Neuronal stem cell (in vitro differentiated cells): ENCODE measurements around the gene RIC1.

ENCODE experiments used
- DNase-seq: peaks from one replicate; pipeline ENCODE4 v3.0.0-alpha.2; 2013; ENCODE audit warnings: low spot score
- H2AFZ ChIP-seq: one replicate; pipeline ENCODE4 v1.6.1; 2013; ENCODE audit warnings: mild to moderate bottlenecking, low read length, inconsistent platforms
- H2AK5ac ChIP-seq: 2 replicates; pipeline ENCODE4 v1.6.1; 2013; ENCODE audit warnings: low read depth, mild to moderate bottlenecking, inconsistent platforms, low read length, moderate library complexity, mixed read lengths
- H2BK120ac ChIP-seq: 2 replicates; pipeline ENCODE4 v1.6.1; 2013; ENCODE audit warnings: low read depth, mild to moderate bottlenecking, inconsistent platforms, low read length, moderate library complexity, mixed read lengths
- H2BK12ac ChIP-seq: one replicate; pipeline ENCODE4 v1.6.1; 2013; ENCODE audit warnings: low read length, inconsistent platforms
- H2BK15ac ChIP-seq: 2 replicates; pipeline ENCODE4 v1.6.1; 2013; ENCODE audit warnings: mild to moderate bottlenecking, low read length, inconsistent platforms, mixed read lengths
- H2BK5ac ChIP-seq: one replicate; pipeline ENCODE4 v1.6.1; 2013; ENCODE audit warnings: inconsistent platforms, mild to moderate bottlenecking, low read length, moderate library complexity
- H3K14ac ChIP-seq: one replicate; pipeline ENCODE4 v1.6.1; 2013; ENCODE audit warnings: low read length, inconsistent platforms
- H3K18ac ChIP-seq: 2 replicates; pipeline ENCODE4 v1.6.1; 2013; ENCODE audit warnings: low read length, inconsistent platforms
- H3K23ac ChIP-seq: 2 replicates; pipeline ENCODE4 v1.6.1; 2013; ENCODE audit warnings: low read depth, mild to moderate bottlenecking, mixed read lengths, low read length, inconsistent platforms; ENCODE audit not compliant: poor library complexity
- H3K27ac ChIP-seq: replicated peaks from 3 replicates; pipeline ENCODE4 v1.5.1; 2013; ENCODE audit warnings: low read length, inconsistent platforms
- H3K27me3 ChIP-seq, 3 experiments: 2 replicates each; pipeline ENCODE4 v1.6.1; 2013; ENCODE audit warnings: low read length in 3 of 3, mild to moderate bottlenecking in 2 of 3, inconsistent platforms in 1 of 3, low read depth in 1 of 3, mixed read lengths in 1 of 3, moderate library complexity in 1 of 3; ENCODE audit not compliant: control insufficient read depth in 3 of 3, insufficient read depth in 3 of 3
- H3K36me3 ChIP-seq, 2 donors: replicated peaks in 1 of 2; 2 replicates each; pipeline ENCODE4 v1.6.1; 2013; ENCODE audit warnings: low read length in 2 of 2; ENCODE audit not compliant: control insufficient read depth in 2 of 2, insufficient read depth in 2 of 2
- H3K4ac ChIP-seq: 2 replicates; pipeline ENCODE4 v1.6.1; 2013; ENCODE audit warnings: inconsistent platforms, mild to moderate bottlenecking, low read length, moderate library complexity
- H3K4me1 ChIP-seq, 2 donors: 1 replicate in 1 of 2; 2 replicates in 1 of 2; pipeline ENCODE4 v1.6.1; 2013; ENCODE audit warnings: low read length in 2 of 2, low read depth in 1 of 2; ENCODE audit not compliant: control insufficient read depth in 2 of 2, insufficient read depth in 1 of 2
- H3K4me2 ChIP-seq: one replicate; pipeline ENCODE4 v1.6.1; 2013; ENCODE audit warnings: mild to moderate bottlenecking, low read length, inconsistent platforms; ENCODE audit not compliant: insufficient read depth, poor library complexity, severe bottlenecking
- H3K4me3 ChIP-seq, 2 donors: 2 replicates each; pipeline ENCODE4 v1.5.1; 2013; ENCODE audit warnings: low read length in 2 of 2, mild to moderate bottlenecking in 2 of 2, inconsistent platforms in 1 of 2, moderate library complexity in 1 of 2
- H3K79me1 ChIP-seq: one replicate; pipeline ENCODE4 v1.6.1; 2013; ENCODE audit warnings: low read depth, mild to moderate bottlenecking, inconsistent platforms, low read length, moderate library complexity
- H3K9ac ChIP-seq: one replicate; pipeline ENCODE4 v1.6.1; 2013; ENCODE audit warnings: mild to moderate bottlenecking, low read depth, low read length, inconsistent platforms; ENCODE audit not compliant: poor library complexity
- H3K9me3 ChIP-seq, 2 donors: replicated peaks in 1 of 2; 2 replicates each; pipeline versions ENCODE3 to v1.6.1; 2013; ENCODE audit warnings: low read length in 2 of 2, mild to moderate bottlenecking in 2 of 2, inconsistent platforms in 1 of 2, low read depth in 1 of 2, mixed read lengths in 1 of 2, moderate library complexity in 1 of 2; ENCODE audit not compliant: control insufficient read depth in 2 of 2, insufficient read depth in 1 of 2
- H4K8ac ChIP-seq: one replicate; pipeline ENCODE4 v1.6.1; 2013; ENCODE audit warnings: low read depth, mild to moderate bottlenecking, inconsistent platforms, low read length, moderate library complexity
- H4K91ac ChIP-seq: one replicate; pipeline ENCODE4 v1.6.1; 2013; ENCODE audit warnings: low read length, low read depth, mild to moderate bottlenecking, inconsistent platforms; ENCODE audit not compliant: poor library complexity
- WGBS, 2 donors: extraction: QIAGEN DNeasy Blood & Tissue Kit; methylation state at CpG; one replicate each; pipeline ENCODE4 v1.1.7; 2013; ENCODE audit warnings: missing lambda C conversion rate in 2 of 2, mixed read lengths in 1 of 2; ENCODE audit not compliant: insufficient read length in 2 of 2, insufficient replicate concordance in 1 of 2; ENCODE audit errors: extremely low coverage in 2 of 2; 5-methylcytosine and 5-hydroxymethylcytosine counted together

Gene RIC1

GRCh38 chr9:5608298-5609225, 20.3 kb upstream of the RIC1 start:
- Histone ChIP-seq H3K9me3 (no peaks in the 10 kb centered on the region), H2BK120ac (no peak overlapping the region), H2BK5ac (no peak overlapping the region), H3K4me2 (no peak overlapping the region), H4K8ac (no peak overlapping the region), H3K23ac (no peak overlapping the region), H3K36me3 (no peaks in the 10 kb centered on the region), H3K4me3 (no peak overlapping the region), H3K79me1 (no peaks in the 10 kb centered on the region), H3K9ac (no peak overlapping the region), H3K14ac (no peak overlapping the region), H3K27ac (no peak overlapping the region), H2BK12ac (no peak overlapping the region), H2AK5ac (no peak overlapping the region), H2AFZ (no peak overlapping the region), H3K4me1 (no peaks in the 10 kb centered on the region), H3K18ac (no peak overlapping the region), H3K4ac (no peak overlapping the region), H3K27me3 (no peaks in the 10 kb centered on the region), H4K91ac (no peak overlapping the region), H2BK15ac (no peak overlapping the region)
- no CpG with 5 or more reads among the region's 6 CpGs for WGBS, 2 donors
- DNase-seq: no peak

GRCh38 chr9:5609226-5609596, 19.7 kb upstream of the RIC1 start:
- no peak overlapping the region for H3K14ac ChIP-seq
- H3K9ac ChIP-seq: no peak overlapping the region
- H2BK12ac ChIP-seq: no peak overlapping the region
- no peak overlapping the region for H2BK5ac ChIP-seq
- no peak overlapping the region for H3K18ac ChIP-seq
- no peak overlapping the region for H4K8ac ChIP-seq
- H3K36me3 ChIP-seq: no peaks in the 10 kb centered on the region
- no peak overlapping the region for H3K4me3 ChIP-seq
- H3K4ac ChIP-seq: no peak overlapping the region
- no peaks in the 10 kb centered on the region for H3K79me1 ChIP-seq
- H3K27ac ChIP-seq: no peak overlapping the region
- H4K91ac ChIP-seq: no peak overlapping the region
- H3K23ac ChIP-seq: no peak overlapping the region
- no peak overlapping the region for H2AK5ac ChIP-seq
- H3K4me2 ChIP-seq: no peak overlapping the region
- H3K4me1 ChIP-seq: no peaks in the 10 kb centered on the region
- DNase-seq: no peak
- H2BK15ac ChIP-seq: no peak overlapping the region
- WGBS, 2 donors: no CpG with 5 or more reads among the region's 3 CpGs
- no peaks in the 10 kb centered on the region for H3K27me3 ChIP-seq
- no peaks in the 10 kb centered on the region for H3K9me3 ChIP-seq
- no peak overlapping the region for H2BK120ac ChIP-seq
- H2AFZ ChIP-seq: no peak overlapping the region

- Histone ChIP-seq H3K4me3 (no peak overlapping the region), H2BK12ac (no peak overlapping the region), H2AFZ (no peak overlapping the region), H4K8ac (no peak overlapping the region), H3K23ac (no peak overlapping the region), H3K14ac (no peak overlapping the region), H3K36me3 (no peaks in the 10 kb centered on the region), H3K27me3 (no peaks in the 10 kb centered on the region), H3K4me2 (no peak overlapping the region), H2BK120ac (no peak overlapping the region), H3K18ac (no peak overlapping the region), H2BK15ac (no peak overlapping the region), H4K91ac (no peak overlapping the region), H3K9ac (no peak overlapping the region), H3K4me1 (no peaks in the 10 kb centered on the region), H2AK5ac (no peak overlapping the region), H3K79me1 (no peaks in the 10 kb centered on the region), H2BK5ac (no peak overlapping the region), H3K4ac (no peak overlapping the region), H3K9me3 (no peaks in the 10 kb centered on the region), H3K27ac (no peak overlapping the region)
- no peak for DNase-seq
- WGBS, 2 donors: no CpG with 5 or more reads among the region's 2 CpGs
Observed at GRCh38 chr9:5610491-5610890, 18.4 kb upstream of the RIC1 start.

- no peaks in the 10 kb centered on the region for H3K9me3 ChIP-seq
- no peak overlapping the region for H4K8ac ChIP-seq
- no peak overlapping the region for H2BK5ac ChIP-seq
- no peak overlapping the region for H3K9ac ChIP-seq
- H3K18ac ChIP-seq: no peak overlapping the region
- WGBS, 2 donors: no CpG with 5 or more reads among the region's 6 CpGs
- H2BK120ac ChIP-seq: no peak overlapping the region
- no peak overlapping the region for H3K27ac ChIP-seq
- no peak overlapping the region for H3K14ac ChIP-seq
- H2AFZ ChIP-seq: no peak overlapping the region
- DNase-seq: no peak
- no peak overlapping the region for H4K91ac ChIP-seq
- no peak overlapping the region for H2AK5ac ChIP-seq
- no peaks in the 10 kb centered on the region for H3K4me1 ChIP-seq
- no peak overlapping the region for H3K23ac ChIP-seq
- H2BK12ac ChIP-seq: no peak overlapping the region
- H3K4me3 ChIP-seq: no peak overlapping the region
- no peaks in the 10 kb centered on the region for H3K27me3 ChIP-seq
- no peak overlapping the region for H2BK15ac ChIP-seq
- H3K79me1 ChIP-seq: no peaks in the 10 kb centered on the region
- no peak overlapping the region for H3K4me2 ChIP-seq
- no peak overlapping the region for H3K4ac ChIP-seq
- H3K36me3 ChIP-seq: no peaks in the 10 kb centered on the region
Observed at GRCh38 chr9:5611321-5612184, 17.4 kb upstream of the RIC1 start.
